ENCODE data around the gene GSG1L. TPM values are rescaled to one million over a fixed set of nuclear protein-coding genes. Genes with fewer than 3 reads are reported as not detected.

The GSG1L gene
- total and polyA plus RNA-seq, 2 experiments from 2014 or later, result not detected

DNA sequence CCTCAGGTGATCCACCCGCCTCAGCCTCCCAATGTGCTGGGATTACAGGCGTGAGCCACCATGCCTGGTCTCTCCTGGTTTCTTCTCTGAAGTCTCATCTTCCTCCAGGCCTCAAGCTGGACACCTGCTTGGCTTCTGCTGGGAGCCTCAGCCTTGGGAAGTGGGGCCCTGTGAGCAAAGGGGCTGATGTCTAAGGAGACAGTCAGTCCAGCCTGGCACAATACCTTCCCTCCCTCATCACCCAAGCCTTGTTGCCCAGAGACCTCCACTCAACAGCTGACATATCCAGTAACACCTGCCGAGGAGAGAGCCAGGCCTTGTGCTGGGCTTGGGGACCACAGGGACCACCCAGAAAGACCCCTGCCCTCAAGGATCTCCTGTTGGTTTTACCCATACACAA, 251.6 kb downstream of the GSG1L start:
- no peak for TF ChIP-seq EZH2 (IDR thresholded peaks at IDR 0.05; ENCODE audit: borderline replicate concordance)
- TF ChIP-seq EZH2phosphoT487 (IDR thresholded peaks at IDR 0.05; ENCODE audit: low read depth, severe bottlenecking, unreplicated experiment), result no peak
- TF ChIP-seq, protein P1, sequence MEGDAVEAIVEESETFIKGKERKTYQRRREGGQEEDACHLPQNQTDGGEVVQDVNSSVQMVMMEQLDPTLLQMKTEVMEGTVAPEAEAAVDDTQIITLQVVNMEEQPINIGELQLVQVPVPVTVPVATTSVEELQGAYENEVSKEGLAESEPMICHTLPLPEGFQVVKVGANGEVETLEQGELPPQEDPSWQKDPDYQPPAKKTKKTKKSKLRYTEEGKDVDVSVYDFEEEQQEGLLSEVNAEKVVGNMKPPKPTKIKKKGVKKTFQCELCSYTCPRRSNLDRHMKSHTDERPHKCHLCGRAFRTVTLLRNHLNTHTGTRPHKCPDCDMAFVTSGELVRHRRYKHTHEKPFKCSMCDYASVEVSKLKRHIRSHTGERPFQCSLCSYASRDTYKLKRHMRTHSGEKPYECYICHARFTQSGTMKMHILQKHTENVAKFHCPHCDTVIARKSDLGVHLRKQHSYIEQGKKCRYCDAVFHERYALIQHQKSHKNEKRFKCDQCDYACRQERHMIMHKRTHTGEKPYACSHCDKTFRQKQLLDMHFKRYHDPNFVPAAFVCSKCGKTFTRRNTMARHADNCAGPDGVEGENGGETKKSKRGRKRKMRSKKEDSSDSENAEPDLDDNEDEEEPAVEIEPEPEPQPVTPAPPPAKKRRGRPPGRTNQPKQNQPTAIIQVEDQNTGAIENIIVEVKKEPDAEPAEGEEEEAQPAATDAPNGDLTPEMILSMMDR (IDR thresholded peaks at IDR 0.05; ENCODE audit: poor library complexity), result no peak
- H3K79me2 ChIP-seq, result no peaks in the 10 kb centered on the region
- H3K36me3 ChIP-seq (replicated peaks; ENCODE audit: insufficient read depth, low read depth), result no peaks in the 10 kb centered on the region
- 88% methylated on average over 3 of the region's 3 CpGs for WGBS (ENCODE audit: low lambda C conversion rate, missing lambda C conversion rate)
- H3K9me3 ChIP-seq (ENCODE audit: low read depth), result no peaks in the 10 kb centered on the region
- H3K9me2 ChIP-seq (replicated peaks; ENCODE audit: insufficient read depth), result no peaks in the 10 kb centered on the region
- H3K4me1 ChIP-seq (ENCODE audit: insufficient read depth), result no peaks in the 10 kb centered on the region
- DNase-seq (ENCODE audit: low spot score), result no peak
- H2AFZ ChIP-seq, result no peak overlapping the region
- H3K4me3 ChIP-seq, result no peak overlapping the region
- no peaks in the 10 kb centered on the region for H4K20me1 ChIP-seq (ENCODE audit: insufficient read depth, poor library complexity, severe bottlenecking)
- no peak overlapping the region for H3K4me2 ChIP-seq
- no peaks in the 10 kb centered on the region for H3K27me3 ChIP-seq
- no peak overlapping the region for H3K27ac ChIP-seq

DNA sequence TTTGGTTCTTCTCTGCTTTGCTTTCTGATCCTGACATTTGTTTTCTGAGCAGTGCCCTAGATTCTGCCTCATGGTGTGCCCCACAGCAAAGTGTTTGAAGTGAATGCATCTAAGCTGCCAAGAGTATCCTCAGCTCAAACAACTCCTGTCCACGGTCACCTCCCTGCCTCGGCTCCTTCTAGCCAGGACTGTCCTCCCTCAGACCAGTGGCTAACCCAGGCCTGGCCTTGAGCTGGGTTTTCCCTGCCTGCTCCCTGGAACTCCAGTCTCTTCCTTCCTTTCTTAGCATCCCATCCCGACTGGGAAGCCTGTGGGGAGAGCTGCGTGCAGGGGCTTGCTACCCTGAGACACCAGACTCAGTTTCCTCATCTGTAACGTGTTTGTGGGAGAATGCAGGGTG, 256.5 kb downstream of the GSG1L start:
- Histone ChIP-seq H3K4me2 (no peak overlapping the region), H3K27ac (no peak overlapping the region), H3K79me2 (no peaks in the 10 kb centered on the region), H3K27me3 (peaks cover 4% of the 10 kb centered on the region), H3K36me3 (replicated peaks; ENCODE audit: insufficient read depth, low read depth) (no peaks in the 10 kb centered on the region), H4K20me1 (ENCODE audit: insufficient read depth, poor library complexity, severe bottlenecking) (no peaks in the 10 kb centered on the region), H3K9me3 (ENCODE audit: low read depth) (no peaks in the 10 kb centered on the region), H3K9me2 (replicated peaks; ENCODE audit: insufficient read depth) (no peaks in the 10 kb centered on the region), H2AFZ (no peak overlapping the region), H3K4me3 (no peak overlapping the region), H3K4me1 (ENCODE audit: insufficient read depth) (no peaks in the 10 kb centered on the region)
- TF ChIP-seq EZH2phosphoT487 (IDR thresholded peaks at IDR 0.05; ENCODE audit: low read depth, severe bottlenecking, unreplicated experiment), result no peak
- DNase-seq (ENCODE audit: low spot score), result no peak
- WGBS (ENCODE audit: low lambda C conversion rate, missing lambda C conversion rate), result 68% methylated on average over 5 of the region's 5 CpGs

DNA sequence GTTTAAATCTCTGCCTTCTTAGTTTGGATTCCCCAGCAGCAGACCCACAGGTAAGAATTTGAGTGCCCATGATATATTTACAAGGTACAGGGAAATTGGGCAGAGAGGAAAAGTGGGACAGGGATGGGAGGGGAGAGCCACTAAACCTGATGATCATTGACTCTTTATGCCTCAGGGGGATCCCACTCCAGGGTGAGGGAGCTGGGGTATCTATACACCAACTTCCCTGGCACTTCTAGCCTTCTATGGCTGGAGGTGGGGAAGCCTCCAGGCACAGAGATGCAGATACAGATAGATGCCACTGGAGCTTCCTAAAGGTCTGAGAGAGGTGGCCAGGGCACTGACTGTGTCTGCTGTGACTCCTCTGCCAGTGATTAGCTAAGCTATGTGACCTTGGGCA, 257.1 kb downstream of the GSG1L start:
- H3K27me3 ChIP-seq, result peaks cover 4% of the 10 kb centered on the region
- no peaks in the 10 kb centered on the region for H3K79me2 ChIP-seq
- H4K20me1 ChIP-seq (ENCODE audit: insufficient read depth, poor library complexity, severe bottlenecking), result no peaks in the 10 kb centered on the region
- no peaks in the 10 kb centered on the region for H3K9me3 ChIP-seq (ENCODE audit: low read depth)
- DNase-seq (ENCODE audit: low spot score), result no peak
- H3K4me2 ChIP-seq, result no peak overlapping the region
- TF ChIP-seq, protein P1 (IDR thresholded peaks at IDR 0.05; ENCODE audit: poor library complexity), result no peak
- TF ChIP-seq EZH2phosphoT487 (IDR thresholded peaks at IDR 0.05; ENCODE audit: low read depth, severe bottlenecking, unreplicated experiment) (no peak), EZH2 (IDR thresholded peaks at IDR 0.05; ENCODE audit: borderline replicate concordance) (no peak)
- H3K4me3 ChIP-seq, result no peak overlapping the region
- H2AFZ ChIP-seq, result no peak overlapping the region
- H3K4me1 ChIP-seq (ENCODE audit: insufficient read depth), result no peaks in the 10 kb centered on the region
- H3K9me2 ChIP-seq (replicated peaks; ENCODE audit: insufficient read depth), result no peaks in the 10 kb centered on the region
- no peak overlapping the region for H3K27ac ChIP-seq
- no peaks in the 10 kb centered on the region for H3K36me3 ChIP-seq (replicated peaks; ENCODE audit: insufficient read depth, low read depth)

DNA sequence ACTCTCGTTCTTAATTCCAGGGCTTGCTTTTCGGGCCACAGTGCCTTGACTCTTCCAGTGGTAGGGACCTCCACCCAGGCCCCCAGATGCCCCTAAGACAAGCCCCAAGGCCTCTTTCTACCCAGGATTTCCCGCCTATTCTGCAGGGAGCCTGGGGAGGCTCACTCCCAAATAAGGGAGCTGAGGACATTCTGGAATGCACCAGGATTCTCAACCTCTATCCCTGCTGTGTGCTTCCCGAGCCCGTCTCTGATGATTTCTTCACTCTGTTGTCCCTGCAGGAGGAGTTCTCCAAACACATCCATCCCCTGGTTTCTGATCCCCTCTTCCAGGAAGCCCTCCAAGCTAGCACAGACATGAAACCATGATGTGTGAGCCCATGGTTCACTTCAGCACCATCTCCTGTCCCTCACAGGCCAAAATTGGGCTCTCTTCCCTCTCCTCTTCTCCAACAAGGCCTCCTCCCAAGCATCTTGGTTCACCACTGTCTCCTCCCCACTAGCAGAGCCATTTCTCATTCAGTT, 257.6 kb downstream of the GSG1L start:
- Histone ChIP-seq H3K9me3 (ENCODE audit: low read depth) (no peaks in the 10 kb centered on the region), H2AFZ (no peak overlapping the region), H3K9me2 (replicated peaks; ENCODE audit: insufficient read depth) (no peaks in the 10 kb centered on the region), H3K27me3 (peaks cover 4% of the 10 kb centered on the region), H3K4me1 (ENCODE audit: insufficient read depth) (no peaks in the 10 kb centered on the region), H4K20me1 (ENCODE audit: insufficient read depth, poor library complexity, severe bottlenecking) (no peaks in the 10 kb centered on the region), H3K4me3 (no peak overlapping the region), H3K4me2 (no peak overlapping the region), H3K79me2 (no peaks in the 10 kb centered on the region), H3K36me3 (replicated peaks; ENCODE audit: insufficient read depth, low read depth) (no peaks in the 10 kb centered on the region), H3K27ac (no peak overlapping the region)
- no peak for TF ChIP-seq EZH2phosphoT487 (IDR thresholded peaks at IDR 0.05; ENCODE audit: low read depth, severe bottlenecking, unreplicated experiment)
- TF ChIP-seq EZH2 (IDR thresholded peaks at IDR 0.05; ENCODE audit: borderline replicate concordance), result no peak
- TF ChIP-seq, protein P1 (IDR thresholded peaks at IDR 0.05; ENCODE audit: poor library complexity), result no peak
- 46% methylated on average over 4 of the region's 5 CpGs for WGBS (ENCODE audit: low lambda C conversion rate, missing lambda C conversion rate)
- DNase-seq (ENCODE audit: low spot score), result no peak
